HUES6 (cell line): Measurements from ENCODE around the gene HILPDA.
"Not testable (repeated sequence)": the region's sequence is repeated elsewhere in the genome, so short reads cannot be mapped to it uniquely, and the experiment has no call there.

ENCODE experiments used
- H3K27ac ChIP-seq: 2 replicates; pipeline ENCODE4 v1.7.0; 2013; ENCODE audit warnings: low read depth, mild to moderate bottlenecking, low read length, inconsistent platforms
- H3K27me3 ChIP-seq: 2 replicates; pipeline ENCODE4 v1.6.1; 2013; ENCODE audit warnings: low read length; ENCODE audit not compliant: control insufficient read depth, insufficient read depth
- H3K36me3 ChIP-seq: 2 replicates; pipeline ENCODE4 v1.6.1; 2013; ENCODE audit warnings: low read length; ENCODE audit not compliant: control insufficient read depth, insufficient read depth
- H3K4me1 ChIP-seq: 2 replicates; pipeline ENCODE4 v1.6.1; 2013; ENCODE audit warnings: low read length; ENCODE audit not compliant: control insufficient read depth, insufficient read depth
- H3K4me3 ChIP-seq: 2 replicates; pipeline ENCODE4 v1.5.1; 2013; ENCODE audit warnings: low read depth, low read length
- H3K9ac ChIP-seq: one replicate; pipeline ENCODE4 v1.6.1; 2013; ENCODE audit warnings: mild to moderate bottlenecking, low read length
- H3K9me3 ChIP-seq: 2 replicates; pipeline ENCODE4 v1.6.1; 2013; ENCODE audit warnings: low read depth, low read length; ENCODE audit not compliant: control insufficient read depth, insufficient read depth

The HILPDA gene

DNA sequence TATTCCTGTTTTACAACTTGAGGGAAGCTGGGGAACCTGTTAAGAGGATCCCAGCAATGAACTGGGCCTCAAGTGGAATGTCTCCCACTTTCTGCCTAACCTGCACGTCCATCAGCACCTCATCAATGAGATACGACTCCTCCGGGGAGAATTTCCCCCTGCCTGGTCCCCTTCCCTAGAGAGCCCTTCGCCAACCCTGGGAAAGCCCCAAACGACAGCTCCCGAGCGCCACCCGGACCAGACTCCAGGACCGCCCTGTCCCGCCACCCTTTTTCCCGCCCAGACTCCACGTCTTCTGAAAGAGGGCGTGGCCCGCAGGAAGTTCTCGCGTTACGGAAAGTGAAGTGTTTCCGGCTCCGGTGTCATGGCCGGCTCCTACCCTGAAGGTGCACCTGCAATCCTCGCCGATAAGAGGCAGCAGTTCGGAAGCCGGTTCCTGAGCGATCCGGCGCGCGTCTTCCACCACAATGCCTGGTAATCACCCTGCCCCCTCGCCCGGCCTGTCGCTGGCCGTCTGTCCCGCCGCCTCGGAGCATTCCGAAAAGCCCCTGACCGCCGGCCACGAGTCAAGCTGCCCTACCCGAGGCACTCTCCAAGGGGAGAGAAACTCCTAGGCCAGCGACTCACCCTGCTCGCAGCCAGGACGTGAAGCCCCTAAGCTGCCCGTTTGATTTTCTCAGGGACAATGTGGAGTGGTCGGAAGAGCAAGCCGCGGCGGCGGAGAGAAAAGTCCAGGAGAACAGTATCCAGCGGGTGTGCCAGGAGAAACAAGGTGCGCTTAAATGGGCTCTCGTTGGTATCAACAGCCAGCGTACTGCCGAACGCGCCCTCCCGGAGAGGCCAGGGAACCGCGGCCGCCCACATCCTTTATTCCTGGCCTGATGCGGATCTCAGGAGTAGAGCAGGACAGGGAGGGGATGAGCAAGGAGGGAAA, 21.0 kb downstream of the HILPDA start, which contains the start of gene METTL2B:
METTL2B (plus strand) TSS at position 347 of the 934 bp plus-strand sequence; CDS start at position 365, 18 bp downstream.
- Histone ChIP-seq H3K9ac (peak within 1 kb of the TSS; percentile 92), H3K27ac (peak within 1 kb of the TSS; percentile 77), H3K36me3 (peaks cover 24% of the 10 kb centered on the region), H3K4me3 (peak within 1 kb of the TSS; percentile 87)
- not testable (repeated sequence) for H3K4me1 ChIP-seq, H3K27me3 ChIP-seq, H3K9me3 ChIP-seq

DNA sequence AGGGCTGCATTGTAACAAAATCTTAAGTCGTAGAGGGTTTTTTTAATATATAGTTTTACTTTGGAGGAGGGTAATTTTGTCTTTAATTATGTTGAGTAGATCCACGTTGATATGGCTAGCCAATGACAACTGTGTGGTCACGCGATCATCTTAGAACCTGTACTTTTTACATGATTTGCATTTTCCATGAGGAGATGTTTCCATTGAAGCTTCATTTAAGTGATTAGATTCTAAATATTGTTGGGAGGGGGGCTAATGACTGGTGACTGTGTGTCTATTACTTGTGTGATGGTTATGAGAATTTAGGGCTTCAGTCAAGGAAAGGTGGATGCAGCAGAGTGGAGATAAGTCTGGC, 21.6 kb downstream of the HILPDA start:
- not testable (repeated sequence) for H3K27ac ChIP-seq, H3K9me3 ChIP-seq, H3K27me3 ChIP-seq, H3K4me1 ChIP-seq
- Histone ChIP-seq H3K4me3 (peak overlapping the region; percentile 87), H3K9ac (peak overlapping the region; percentile 92), H3K36me3 (peaks cover 27% of the 10 kb centered on the region)

DNA sequence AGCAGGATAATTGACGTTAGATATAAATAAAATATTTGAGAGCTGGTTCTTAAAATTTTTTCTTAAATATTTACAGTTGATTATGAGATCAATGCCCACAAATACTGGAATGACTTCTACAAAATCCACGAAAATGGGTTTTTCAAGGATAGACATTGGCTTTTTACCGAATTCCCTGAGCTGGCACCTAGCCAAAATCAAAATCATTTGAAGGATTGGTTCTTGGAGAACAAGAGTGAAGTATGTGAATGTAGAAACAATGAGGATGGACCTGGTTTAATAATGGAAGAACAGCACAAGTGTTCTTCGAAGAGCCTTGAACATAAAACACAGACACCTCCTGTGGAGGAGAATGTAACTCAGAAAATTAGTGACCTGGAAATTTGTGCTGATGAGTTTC, 23.4 kb downstream of the HILPDA start:
- not testable (repeated sequence) for H3K9ac ChIP-seq, H3K27ac ChIP-seq, H3K4me3 ChIP-seq, H3K27me3 ChIP-seq, H3K4me1 ChIP-seq, H3K9me3 ChIP-seq
- peaks cover 35% of the 10 kb centered on the region for H3K36me3 ChIP-seq

DNA sequence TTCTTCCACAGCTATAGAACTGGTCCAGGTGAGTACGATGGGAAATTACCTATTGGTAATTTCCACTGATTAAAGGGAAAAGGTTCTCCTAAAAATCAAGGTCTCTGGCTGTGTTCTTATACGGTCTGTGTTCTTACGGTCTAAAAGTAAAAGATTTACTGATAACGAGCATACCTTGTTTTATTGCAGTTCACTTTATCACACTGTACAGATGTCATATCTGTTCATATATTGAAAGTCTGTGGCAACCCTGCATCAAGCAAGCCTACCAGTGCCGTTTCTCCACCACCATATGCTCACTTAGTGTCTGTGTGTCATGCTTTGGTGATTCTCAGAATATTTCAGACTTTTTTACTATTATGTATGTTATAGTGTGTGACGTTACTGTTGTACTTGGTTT, 32.5 kb downstream of the HILPDA start:
- H3K4me1 ChIP-seq, H3K27me3 ChIP-seq, H3K27ac ChIP-seq, H3K4me3 ChIP-seq, H3K9me3 ChIP-seq, H3K9ac ChIP-seq: not testable (repeated sequence)
- H3K36me3 ChIP-seq, result peaks cover 28% of the 10 kb centered on the region

DNA sequence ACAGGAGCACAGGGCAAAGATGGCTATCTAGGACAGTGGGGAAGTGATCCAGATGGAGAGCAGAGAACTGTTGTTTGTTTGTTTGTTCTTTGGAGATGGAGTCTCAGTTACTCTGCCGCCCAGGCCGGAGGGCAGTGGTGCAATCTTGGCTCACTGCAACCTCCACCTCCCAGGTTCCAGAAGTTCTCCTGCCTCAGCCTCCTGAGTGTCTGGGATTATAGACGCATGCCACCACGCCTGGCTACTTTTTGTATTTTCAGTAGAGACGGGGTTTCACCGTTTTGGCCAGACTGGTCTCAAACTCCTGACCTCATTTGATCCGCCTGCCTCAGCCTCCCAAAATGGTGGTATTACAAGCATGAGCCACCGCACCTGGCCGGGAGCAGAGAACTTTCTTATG, 41.7 kb downstream of the HILPDA start:
- no peaks in the 10 kb centered on the region for H3K4me1 ChIP-seq
- peaks cover 66% of the 10 kb centered on the region for H3K36me3 ChIP-seq
- no peaks in the 10 kb centered on the region for H3K27me3 ChIP-seq
- H3K4me3 ChIP-seq, result no peak overlapping the region
- no peak overlapping the region for H3K27ac ChIP-seq
- no peak overlapping the region for H3K9ac ChIP-seq
- no peaks in the 10 kb centered on the region for H3K9me3 ChIP-seq

DNA sequence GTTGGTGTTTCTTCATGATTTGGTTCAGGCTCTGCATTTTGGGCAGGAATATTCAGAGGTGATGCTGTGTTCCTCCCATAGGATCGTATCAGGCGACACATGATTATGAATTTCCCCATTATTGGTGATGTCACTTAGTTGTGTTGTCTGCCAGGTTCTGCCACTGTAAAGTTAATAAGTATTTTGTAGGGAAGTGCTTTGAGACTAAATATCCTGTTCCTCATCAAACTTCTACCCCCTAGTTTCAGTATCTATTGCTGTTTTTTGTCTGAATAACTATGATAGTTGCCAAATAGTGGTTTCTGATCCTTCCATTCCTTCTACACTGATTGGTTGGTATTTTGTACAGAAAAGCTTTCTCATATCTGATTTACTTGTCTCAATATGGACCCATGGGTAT, 49.7 kb downstream of the HILPDA start:
- peaks cover 19% of the 10 kb centered on the region for H3K36me3 ChIP-seq
- H3K9me3 ChIP-seq, H3K27me3 ChIP-seq, H3K27ac ChIP-seq, H3K9ac ChIP-seq, H3K4me3 ChIP-seq, H3K4me1 ChIP-seq: not testable (repeated sequence)

DNA sequence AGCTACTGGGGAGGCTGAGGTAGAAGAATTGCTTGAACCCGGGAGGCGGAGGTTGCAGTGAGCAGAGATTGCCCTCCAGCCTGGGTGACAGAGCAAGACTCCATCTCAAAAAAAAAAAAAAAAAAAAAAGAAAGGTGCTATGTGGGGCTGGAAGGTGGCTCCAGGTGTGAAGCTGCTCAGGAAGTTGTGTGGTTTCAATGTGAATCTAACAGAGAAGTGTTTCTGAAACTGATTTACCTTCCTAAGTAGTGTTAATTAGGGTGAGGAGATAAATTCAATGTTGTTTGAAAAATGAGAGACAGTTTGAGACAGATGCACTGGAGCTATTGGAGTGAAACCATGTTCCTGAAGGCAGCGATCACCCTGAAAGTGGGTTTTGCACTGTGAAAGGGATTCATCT, 51.1 kb downstream of the HILPDA start:
- not testable (repeated sequence) for H3K27me3 ChIP-seq, H3K27ac ChIP-seq, H3K36me3 ChIP-seq, H3K4me3 ChIP-seq, H3K9me3 ChIP-seq, H3K9ac ChIP-seq, H3K4me1 ChIP-seq

DNA sequence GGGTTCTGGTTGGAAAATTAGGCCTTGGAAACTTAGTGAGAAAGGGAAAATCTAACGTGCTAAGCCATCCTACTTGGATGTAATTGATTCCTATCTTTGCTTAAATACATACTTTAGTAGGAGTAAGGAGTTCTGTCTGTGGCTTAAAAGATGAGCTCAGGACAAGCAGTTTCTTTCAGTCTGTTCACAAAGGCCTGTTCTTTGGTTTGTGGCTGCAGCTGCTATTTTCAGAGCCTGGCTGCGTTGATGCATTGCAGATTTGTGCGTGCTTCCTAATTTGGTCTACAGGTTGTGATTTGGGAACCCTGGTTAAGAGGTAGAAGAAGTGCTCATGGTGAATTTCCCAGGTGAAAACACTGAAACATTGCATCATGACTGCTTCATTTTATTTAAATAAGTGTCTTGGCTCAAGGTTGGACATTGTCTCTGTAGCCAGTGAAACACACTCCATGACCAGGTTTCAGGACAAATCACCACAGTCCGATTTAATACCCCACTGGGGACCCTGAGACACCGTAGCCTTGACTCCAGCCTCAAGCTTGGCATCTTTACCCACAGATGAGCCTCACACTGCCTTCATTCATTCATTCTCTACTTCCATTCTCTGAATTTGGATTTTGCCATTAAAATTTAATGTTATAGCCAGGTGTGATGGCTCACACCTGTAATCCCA, 51.8 kb downstream of the HILPDA start:
- not testable (repeated sequence) for H3K9ac ChIP-seq, H3K4me3 ChIP-seq, H3K4me1 ChIP-seq, H3K9me3 ChIP-seq, H3K36me3 ChIP-seq, H3K27me3 ChIP-seq, H3K27ac ChIP-seq
